HCT116 (cell line): ENCODE measurements around the gene TMEM80. TPM values are rescaled to one million over a fixed set of nuclear protein-coding genes. Genes with fewer than 3 reads are reported as not detected.

Experiments
- ATAC-seq: fragments of 200-7000 bp; cut with Tn5 transposase; 2 replicates; pipeline ENCODE4 v1.9.1; 2020; ENCODE audit warnings: mild to moderate bottlenecking, moderate library complexity
- BruUV-seq: library from RNA; stranded (reverse); fragments of 400-500 nt; replicated peaks from 2 replicates; lab custom pipeline; 2021; lab: Mats Ljungman, UMichigan
- CTCF ChIA-PET: fragments of 300-600 bp; sonication (Branson Sonifier 250); formaldehyde crosslinking; loops from one replicate; lab custom pipeline; 2021; ENCODE audit warnings: antibody characterized with exemption; lab: Charles Lee
- POLR2A ChIA-PET: fragments of 300-600, 350-600 bp; sonication (Branson Sonifier 250); formaldehyde crosslinking; loops from one replicate; lab custom pipeline; 2021; ENCODE audit warnings: antibody characterized with exemption; lab: Charles Lee
- RAD21 ChIA-PET, 2 experiments: fragments of 300-600 bp; sonication (Branson Sonifier 250); formaldehyde crosslinking; loops; one replicate each; lab custom pipeline; 2023; ENCODE audit warnings: low total read pairs in 2 of 2; ENCODE audit not compliant: uncharacterized antibody in 2 of 2, unreplicated experiment in 2 of 2, low non-redundant PET in 1 of 2; lab: Charles Lee
- DNase-seq: peaks from one replicate; pipeline ENCODE4 v3.0.0-alpha.2; 2010; ENCODE audit warnings: low read depth, low spot score
- H2AFZ ChIP-seq: fragments of 200-600 bp; shearing (Covaris generic), sonication (generic); 2 replicates; pipeline ENCODE4 v1.6.1; 2017; ENCODE audit warnings: low read depth, mixed run types, mixed read lengths, antibody characterized with exemption, low read length; ENCODE audit not compliant: poor library complexity, severe bottlenecking
- H3K27ac ChIP-seq: 2 replicates; pipeline ENCODE4 v1.5.1; 2012; ENCODE audit warnings: low read depth, low read length
- H3K27me3 ChIP-seq: fragments of 200-600 bp; sonication (generic); 2 replicates; pipeline ENCODE4 v1.6.1; 2016; ENCODE audit warnings: mixed run types, low read length, mixed read lengths; ENCODE audit not compliant: insufficient read depth
- H3K36me3 ChIP-seq, 2 experiments: fragments of 200-500 bp in 1 of 2; fragments of 200-600 bp in 1 of 2; sonication (Bioruptor generic) in 1 of 2; sonication (generic) in 1 of 2; 2 replicates each; pipeline versions ENCODE4 v1.5.1 to v1.6.1; 2014 to 2016; ENCODE audit warnings: low read length in 2 of 2, inconsistent platforms in 1 of 2, mixed read lengths in 1 of 2, mixed run types in 1 of 2; ENCODE audit not compliant: insufficient read depth in 2 of 2, control insufficient read depth in 1 of 2
- H3K4me1 ChIP-seq, 2 experiments: fragments of 200-600 bp in 1 of 2; sonication (generic) in 1 of 2; 2 replicates each; pipeline versions ENCODE4 v1.5.1 to v1.6.1; 2012 to 2017; ENCODE audit warnings: low read length in 2 of 2, inconsistent platforms in 1 of 2, mild to moderate bottlenecking in 1 of 2, mixed read lengths in 1 of 2, mixed run types in 1 of 2, moderate library complexity in 1 of 2; ENCODE audit not compliant: insufficient read depth in 2 of 2, control insufficient read depth in 1 of 2
- H3K4me2 ChIP-seq: fragments of 200-600 bp; sonication (generic); 2 replicates; pipeline ENCODE4 v1.6.1; 2017; ENCODE audit warnings: mixed run types, low read length, mixed read lengths
- H3K4me3 ChIP-seq, 2 experiments: fragments of 200-600 bp in 1 of 2; sonication (generic) in 1 of 2; replicated peaks in 1 of 2; 2 replicates each; pipeline ENCODE4 v1.5.1; 2011 to 2016; ENCODE audit warnings: low read length in 2 of 2, control low read depth in 1 of 2, low read depth in 1 of 2, mild to moderate bottlenecking in 1 of 2, mixed read lengths in 1 of 2, mixed run types in 1 of 2
- H3K79me2 ChIP-seq: fragments of 200-600 bp; sonication (generic); 2 replicates; pipeline ENCODE4 v1.6.1; 2017; ENCODE audit warnings: mild to moderate bottlenecking, mixed run types, low read length, moderate library complexity, mixed read lengths; ENCODE audit not compliant: insufficient read depth
- H3K9ac ChIP-seq: fragments of 200-600 bp; sonication (generic); 2 replicates; pipeline ENCODE4 v1.6.1; 2016; ENCODE audit warnings: low read length, mixed read lengths
- H3K9me2 ChIP-seq: fragments of 200-600 bp; sonication (generic), shearing (Covaris generic); 2 replicates; pipeline ENCODE4 v1.6.1; 2017; ENCODE audit warnings: mixed run types, mild to moderate bottlenecking, moderate library complexity; ENCODE audit not compliant: insufficient read depth
- H3K9me3 ChIP-seq, 2 experiments: fragments of 200-500 bp in 1 of 2; fragments of 200-600 bp in 1 of 2; sonication (Bioruptor generic) in 1 of 2; sonication (generic) in 1 of 2; 2 replicates each; pipeline ENCODE4 v1.6.1; 2014 to 2017; ENCODE audit warnings: low read length in 2 of 2, mixed read lengths in 2 of 2, inconsistent platforms in 1 of 2, low read depth in 1 of 2, mild to moderate bottlenecking in 1 of 2, mixed run types in 1 of 2, moderate library complexity in 1 of 2; ENCODE audit not compliant: control insufficient read depth in 1 of 2, insufficient read depth in 1 of 2
- H4K20me1 ChIP-seq: fragments of 200-600 bp; sonication (generic), shearing (Covaris generic); 2 replicates; pipeline ENCODE4 v1.6.1; 2017; ENCODE audit warnings: mixed run types, mild to moderate bottlenecking, moderate library complexity; ENCODE audit not compliant: insufficient read depth
- CBX3 ChIP-seq: IDR thresholded peaks from 2 replicates; pipeline ENCODE4 v1.6.1; 2012; ENCODE audit warnings: low read depth
- CEBPB ChIP-seq: IDR thresholded peaks from 2 replicates; pipeline ENCODE4 v1.6.1; 2012; ENCODE audit warnings: low read depth
- EGR1 ChIP-seq: IDR thresholded peaks from 2 replicates; pipeline ENCODE4 v1.6.1; 2012; ENCODE audit warnings: low read depth
- EZH2 ChIP-seq: fragments of 200-600 bp; sonication (generic); IDR thresholded peaks from 2 replicates; pipeline ENCODE4 v1.6.1; 2017; ENCODE audit warnings: antibody characterized with exemption, mixed run types
- SP1 ChIP-seq: IDR thresholded peaks from 2 replicates; pipeline ENCODE4 v1.6.1; 2012; ENCODE audit warnings: low read depth
- YY1 ChIP-seq: IDR thresholded peaks from 2 replicates; pipeline ENCODE4 v1.6.1; 2011; ENCODE audit warnings: low read length, low read depth, moderate library complexity, mild to moderate bottlenecking; ENCODE audit not compliant: insufficient replicate concordance; ENCODE audit errors: extremely low read depth
- ZFX ChIP-seq: fragments of 450-650 bp; IDR thresholded peaks from 2 replicates; pipeline ENCODE4 v1.6.1; 2017
- intact Hi-C: fragments of 100-400 bp; cut with micrococcal nuclease; formaldehyde crosslinking; loops from 2 replicates; pipeline ENCODE4 v1.10.0; 2022
- total RNA-seq: library from RNA; stranded (reverse); gene quantifications from one replicate; pipeline ENCODE4 v1.2.1, GENCODE V29; 2021; ENCODE audit not compliant: unreplicated experiment
- TF ChIP-seq, protein P1 (sequence below): IDR thresholded peaks from 2 replicates; pipeline ENCODE4 v1.6.1; 2012

The TMEM80 gene
- total RNA-seq, 1 experiment from 2014 or later, result 18.4 TPM

DNA sequence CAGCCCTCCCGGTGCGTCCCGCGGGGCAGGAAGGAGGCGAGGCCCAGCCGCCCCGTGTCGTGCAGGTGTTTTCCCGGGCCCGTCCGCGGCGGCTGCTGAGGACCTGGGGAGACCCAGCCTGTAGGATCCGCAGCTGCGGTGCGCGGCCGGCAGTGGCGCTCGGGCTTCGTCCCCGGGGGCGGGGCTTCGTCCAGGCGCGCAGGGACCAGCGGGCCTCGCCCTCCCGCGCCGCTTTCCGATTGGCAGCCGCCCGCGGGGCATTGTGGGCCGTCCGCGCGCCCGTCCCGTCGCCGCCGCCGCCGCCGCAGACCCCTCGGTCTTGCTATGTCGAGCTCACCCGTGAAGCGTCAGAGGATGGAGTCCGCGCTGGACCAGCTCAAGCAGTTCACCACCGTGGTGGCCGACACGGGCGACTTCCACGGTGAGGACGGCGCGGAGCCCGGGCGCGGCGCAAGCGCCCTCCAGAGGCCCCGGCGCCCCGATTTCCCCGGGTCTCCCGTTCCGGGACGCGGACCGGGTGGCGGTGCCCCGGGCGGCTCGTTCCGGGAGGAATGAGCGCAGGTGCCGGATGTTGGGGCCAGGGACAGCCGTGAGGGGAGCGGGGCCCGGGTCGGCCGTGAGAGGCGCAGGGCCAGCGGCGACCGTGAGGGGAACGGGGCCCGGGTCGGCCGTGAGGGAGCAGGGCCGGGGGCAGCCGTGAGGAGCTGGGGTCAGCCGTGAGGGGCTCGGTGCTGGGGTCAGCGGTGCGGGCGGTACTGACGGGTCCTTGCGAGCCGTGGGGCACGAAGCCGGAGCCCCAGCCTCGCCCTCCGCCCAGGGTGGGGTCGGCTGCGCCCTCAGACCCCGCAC, 51.8 kb downstream of the TMEM80 start, which contains the start of gene TALDO1 (continued):
- no peak for TF ChIP-seq YY1
- TF ChIP-seq, protein P1, sequence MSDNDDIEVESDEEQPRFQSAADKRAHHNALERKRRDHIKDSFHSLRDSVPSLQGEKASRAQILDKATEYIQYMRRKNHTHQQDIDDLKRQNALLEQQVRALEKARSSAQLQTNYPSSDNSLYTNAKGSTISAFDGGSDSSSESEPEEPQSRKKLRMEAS, result peak; percentile 72
- TF ChIP-seq EGR1, result no peak
- no peak; the same call in 1 of the 2 replicates for TF ChIP-seq SP1
- TF ChIP-seq ZFX, result peak; percentile 79; the same call in 1 of the 2 replicates
- no peak for TF ChIP-seq CEBPB

DNA sequence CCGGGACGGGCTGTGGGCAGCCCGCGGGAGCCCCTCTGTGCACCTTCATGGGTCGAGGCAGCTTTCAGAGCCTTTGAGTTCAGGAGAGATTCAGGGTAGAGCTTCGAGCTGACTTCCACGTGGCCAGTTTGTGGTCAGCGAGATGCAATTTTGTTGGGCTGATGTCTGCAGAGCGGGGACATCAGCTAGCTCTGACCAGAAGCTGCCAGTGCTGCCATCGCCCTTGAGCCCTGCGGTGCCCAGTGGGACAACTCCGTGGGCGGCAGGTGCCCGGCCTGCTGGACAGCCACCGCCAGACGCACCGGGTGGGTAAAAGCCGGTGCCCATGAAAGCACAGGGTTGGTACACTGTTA, 52.4 kb downstream of the TMEM80 start:
- DNase-seq, result no peak
- ChIA-PET RAD21 (no interaction called here), POLR2A (no interaction called here), CTCF (interaction anchor here (1.0 to 2.7 kb wide), 3 partner anchors 15 to 43 kb away, joined by 3 to 10 read pairs (median 6); no protein-coding TSS in a partner anchor)
- H3K9me2 ChIP-seq, result no peaks in the 10 kb centered on the region
- intact Hi-C loops, result no loop called here
- ATAC-seq, result peak; percentile 1; the same call in 1 of the 2 replicates
- peak overlapping the region; percentile 94 for H3K9ac ChIP-seq
- no peaks in the 10 kb centered on the region for H4K20me1 ChIP-seq
- peak overlapping the region; percentile 91 for H3K27ac ChIP-seq
- no peak for TF ChIP-seq EZH2
- TF ChIP-seq, protein P1, result peak; percentile 62; the same call in 1 of the 2 replicates
- no peak for TF ChIP-seq CBX3
- peak; percentile 39; the same call in 1 of the 2 replicates for TF ChIP-seq EGR1
- no peaks in the 10 kb centered on the region for H3K9me3 ChIP-seq
- peaks cover 24 to 52% of the 10 kb centered on the region in 2 experiments; a peak in 3 of 4 replicates for H3K4me1 ChIP-seq
- H3K79me2 ChIP-seq, result peaks cover 56% of the 10 kb centered on the region
- no peak overlapping the region for H2AFZ ChIP-seq
- H3K36me3 ChIP-seq, result no peaks in the 10 kb centered on the region; a peak in 2 of 4 replicates
- H3K27me3 ChIP-seq, result no peaks in the 10 kb centered on the region
- peak overlapping the region; percentile 90 for H3K4me2 ChIP-seq
- BruUV-seq, result no TSS peak
- peak overlapping the region; percentile 79 to 91 for H3K4me3 ChIP-seq
